ENCODE measurements around the gene ATPAF1.

GRCh38 chr1:46638921-46639320 is 29.2 kb downstream of the ATPAF1 start:
- TF ChIP-seq CTCF (conservative IDR thresholded peaks at IDR 0.05) (no peak), EZH2 (IDR thresholded peaks at IDR 0.05; ENCODE audit: low read depth) (no peak)
